Lower leg skin (tissue), 3 donors: ENCODE measurements around the gene TRDMT1.

ENCODE experiments used
- POLR2A ChIP-seq, 2 donors: fragments of 450-650 bp; IDR thresholded peaks; one replicate each; pipeline ENCODE4 v1.6.1; 2016 to 2017; ENCODE audit warnings: antibody characterized with exemption in 2 of 2, mild to moderate bottlenecking in 1 of 2, moderate library complexity in 1 of 2
- TF ChIP-seq, protein P1 (sequence below), 3 donors: fragments of 450-650 bp; IDR thresholded peaks; one replicate each; pipeline ENCODE4 v1.5.1; 2016; ENCODE audit warnings: antibody characterized with exemption in 3 of 3, mild to moderate bottlenecking in 3 of 3, moderate library complexity in 2 of 3

DNA sequence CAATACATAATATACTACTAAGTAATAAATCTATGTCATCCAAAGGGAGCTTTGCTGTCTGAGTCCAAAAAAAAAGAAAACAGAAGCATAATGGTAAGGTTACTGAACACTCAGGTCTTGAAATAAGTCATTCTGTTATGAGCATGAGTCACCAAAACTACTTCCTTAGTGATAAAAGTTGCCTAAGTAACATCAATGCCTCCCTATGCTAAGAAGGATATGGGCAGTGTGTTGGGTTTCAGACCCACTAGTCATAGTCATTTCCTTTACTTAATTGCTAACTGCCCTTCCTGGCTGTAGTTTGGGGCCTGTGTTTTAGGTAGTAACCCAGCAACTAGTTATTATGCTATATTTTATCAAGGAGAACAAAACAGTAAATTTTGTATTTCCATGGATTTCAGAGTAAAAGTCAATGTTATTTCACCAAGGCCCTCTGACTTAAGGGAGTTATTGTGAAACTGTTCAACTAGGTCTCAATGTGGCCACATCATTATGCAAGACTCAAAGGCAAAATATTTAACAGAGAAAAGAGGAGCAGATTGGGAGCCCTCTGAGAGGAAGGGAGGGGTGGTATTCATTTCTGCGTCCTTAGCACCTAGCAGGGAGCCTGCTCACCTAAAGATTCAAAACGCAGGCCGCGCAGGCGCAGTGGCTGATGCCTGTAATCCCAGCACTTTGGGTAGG is 14.9 kb upstream of the TRDMT1 start:
- TF ChIP-seq, protein P1, sequence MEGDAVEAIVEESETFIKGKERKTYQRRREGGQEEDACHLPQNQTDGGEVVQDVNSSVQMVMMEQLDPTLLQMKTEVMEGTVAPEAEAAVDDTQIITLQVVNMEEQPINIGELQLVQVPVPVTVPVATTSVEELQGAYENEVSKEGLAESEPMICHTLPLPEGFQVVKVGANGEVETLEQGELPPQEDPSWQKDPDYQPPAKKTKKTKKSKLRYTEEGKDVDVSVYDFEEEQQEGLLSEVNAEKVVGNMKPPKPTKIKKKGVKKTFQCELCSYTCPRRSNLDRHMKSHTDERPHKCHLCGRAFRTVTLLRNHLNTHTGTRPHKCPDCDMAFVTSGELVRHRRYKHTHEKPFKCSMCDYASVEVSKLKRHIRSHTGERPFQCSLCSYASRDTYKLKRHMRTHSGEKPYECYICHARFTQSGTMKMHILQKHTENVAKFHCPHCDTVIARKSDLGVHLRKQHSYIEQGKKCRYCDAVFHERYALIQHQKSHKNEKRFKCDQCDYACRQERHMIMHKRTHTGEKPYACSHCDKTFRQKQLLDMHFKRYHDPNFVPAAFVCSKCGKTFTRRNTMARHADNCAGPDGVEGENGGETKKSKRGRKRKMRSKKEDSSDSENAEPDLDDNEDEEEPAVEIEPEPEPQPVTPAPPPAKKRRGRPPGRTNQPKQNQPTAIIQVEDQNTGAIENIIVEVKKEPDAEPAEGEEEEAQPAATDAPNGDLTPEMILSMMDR (IDR thresholded peaks at IDR 0.05) = no peak
- no peak for TF ChIP-seq POLR2A (IDR thresholded peaks at IDR 0.05)
